Cardiac muscle cell (in vitro differentiated cells and primary cell): ENCODE measurements around the gene FOXL2. TPM values are rescaled to one million over a fixed set of nuclear protein-coding genes. Genes with fewer than 3 reads are reported as not detected.

ENCODE experiments used
- DNase-seq, 2 donors: peaks; one replicate each; pipeline versions ENCODE4 v3.0.0 to v3.0.0-alpha.2; 2010 to 2017; ENCODE audit warnings: low read depth in 1 of 2, low spot score in 1 of 2
- H3K27ac ChIP-seq: fragments of 200-600 bp; sonication (generic); 2 replicates; pipeline ENCODE4 v1.5.1; 2016
- H3K27me3 ChIP-seq: fragments of 200-600 bp; sonication (generic); 2 replicates; pipeline ENCODE4 v1.6.0; 2016; ENCODE audit warnings: control low read depth
- H3K36me3 ChIP-seq: fragments of 200-600 bp; sonication (generic); 2 replicates; pipeline ENCODE4 v1.5.1; 2016; ENCODE audit warnings: control low read depth
- H3K4me1 ChIP-seq: fragments of 200-600 bp; sonication (generic); 2 replicates; pipeline ENCODE4 v1.8.1; 2017; ENCODE audit warnings: low read depth, mild to moderate bottlenecking, mixed run types
- H3K4me3 ChIP-seq: fragments of 200-600 bp; sonication (generic); 2 replicates; pipeline ENCODE4 v1.5.1; 2016; ENCODE audit warnings: mild to moderate bottlenecking
- H3K9me3 ChIP-seq: fragments of 200-600 bp; sonication (generic); 2 replicates; pipeline ENCODE4 v1.5.1; 2017; ENCODE audit warnings: low read depth, mild to moderate bottlenecking, control low read depth
- polyA plus RNA-seq: library from polyadenylated mRNA; unstranded; fragments of >200 nt; fragmentation: Nextera tagmentation; extraction: Ambion mirVana; gene quantifications from 2 replicates; pipeline ENCODE4 v1.2.1, GENCODE V29; 2016
- total RNA-seq: library from RNA; depleted of rRNA; stranded (reverse); fragments of >200 nt; gene quantifications from 2 replicates; pipeline ENCODE4 v1.2.3, GENCODE V29; 2016
- TF ChIP-seq, protein P1 (sequence below): IDR thresholded peaks from 2 replicates; pipeline ENCODE4 v1.5.1; 2012; ENCODE audit warnings: low read depth, mild to moderate bottlenecking, low read length

FOXL2 gene
- total and polyA plus RNA-seq, 2 experiments from 2014 or later: not detected

DNA sequence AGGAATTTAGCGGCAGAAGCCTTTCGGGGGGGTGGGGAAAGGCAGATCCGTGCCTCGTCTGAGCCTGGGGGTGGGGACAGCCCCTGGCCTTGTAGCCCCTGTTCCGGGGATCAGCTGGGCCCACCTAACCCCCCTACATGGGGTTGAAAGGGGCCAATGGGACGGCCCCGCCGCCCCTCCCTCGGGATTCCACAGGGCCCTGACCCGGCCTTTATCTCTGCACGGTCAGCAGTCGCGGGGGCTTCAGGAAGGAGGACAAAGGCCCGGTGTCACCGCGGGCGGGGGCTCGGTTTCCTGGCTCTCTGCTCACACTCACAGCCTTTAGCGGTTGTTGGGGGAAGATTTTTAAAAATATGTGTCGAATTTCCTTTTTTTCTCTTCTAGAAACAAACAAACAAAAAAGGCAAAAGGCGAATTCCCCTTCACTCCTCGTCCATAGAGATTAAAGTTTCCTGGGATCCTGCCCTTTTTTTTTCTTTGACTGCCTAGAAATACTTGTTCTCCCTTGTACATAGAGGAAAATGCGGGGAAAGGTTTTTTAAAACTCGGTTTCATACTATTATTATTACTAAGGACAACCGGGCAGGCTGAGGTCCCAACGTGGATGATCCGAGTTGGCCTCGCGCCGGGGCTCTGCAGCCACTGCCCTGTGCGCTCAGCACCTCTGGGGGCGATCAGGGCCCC, 7.9 kb downstream of the FOXL2 start:
- Histone ChIP-seq H3K4me1 (peaks cover 11% of the 10 kb centered on the region), H3K9me3 (no peaks in the 10 kb centered on the region), H3K27ac (no peak overlapping the region), H3K36me3 (no peaks in the 10 kb centered on the region), H3K4me3 (peak overlapping the region; percentile 7), H3K27me3 (peaks cover 100% of the 10 kb centered on the region)
- TF ChIP-seq, protein P1, sequence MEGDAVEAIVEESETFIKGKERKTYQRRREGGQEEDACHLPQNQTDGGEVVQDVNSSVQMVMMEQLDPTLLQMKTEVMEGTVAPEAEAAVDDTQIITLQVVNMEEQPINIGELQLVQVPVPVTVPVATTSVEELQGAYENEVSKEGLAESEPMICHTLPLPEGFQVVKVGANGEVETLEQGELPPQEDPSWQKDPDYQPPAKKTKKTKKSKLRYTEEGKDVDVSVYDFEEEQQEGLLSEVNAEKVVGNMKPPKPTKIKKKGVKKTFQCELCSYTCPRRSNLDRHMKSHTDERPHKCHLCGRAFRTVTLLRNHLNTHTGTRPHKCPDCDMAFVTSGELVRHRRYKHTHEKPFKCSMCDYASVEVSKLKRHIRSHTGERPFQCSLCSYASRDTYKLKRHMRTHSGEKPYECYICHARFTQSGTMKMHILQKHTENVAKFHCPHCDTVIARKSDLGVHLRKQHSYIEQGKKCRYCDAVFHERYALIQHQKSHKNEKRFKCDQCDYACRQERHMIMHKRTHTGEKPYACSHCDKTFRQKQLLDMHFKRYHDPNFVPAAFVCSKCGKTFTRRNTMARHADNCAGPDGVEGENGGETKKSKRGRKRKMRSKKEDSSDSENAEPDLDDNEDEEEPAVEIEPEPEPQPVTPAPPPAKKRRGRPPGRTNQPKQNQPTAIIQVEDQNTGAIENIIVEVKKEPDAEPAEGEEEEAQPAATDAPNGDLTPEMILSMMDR: no peak
- no peak for DNase-seq

GRCh38 chr3:138938056-138938876, 8.7 kb downstream of the FOXL2 start:
- no peak overlapping the region for H3K4me3 ChIP-seq
- no peak overlapping the region for H3K27ac ChIP-seq
- TF ChIP-seq, protein P1: no peak
- H3K9me3 ChIP-seq: no peaks in the 10 kb centered on the region
- peaks cover 100% of the 10 kb centered on the region for H3K27me3 ChIP-seq
- H3K4me1 ChIP-seq: peaks cover 11% of the 10 kb centered on the region
- no peaks in the 10 kb centered on the region for H3K36me3 ChIP-seq
- no peak for DNase-seq

DNA sequence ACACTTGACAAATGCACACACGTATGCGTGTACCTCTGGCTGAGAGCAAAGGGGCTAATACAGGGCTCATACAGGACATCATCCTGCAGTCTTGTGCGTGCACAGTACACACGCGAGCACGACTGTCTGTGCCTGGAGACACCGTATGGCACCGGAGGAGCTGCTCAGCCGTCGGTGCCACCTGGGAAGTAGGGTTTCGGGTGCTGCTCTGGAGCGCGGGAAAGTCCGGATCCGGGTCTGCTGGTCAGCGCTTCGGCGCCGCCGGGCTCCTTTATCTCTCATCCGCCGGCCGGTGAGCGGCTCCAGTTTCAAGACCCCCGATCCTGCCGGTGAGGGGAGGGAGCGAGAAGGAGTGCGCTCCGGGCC, 9.3 kb downstream of the FOXL2 start:
- H3K36me3 ChIP-seq: no peaks in the 10 kb centered on the region
- no peaks in the 10 kb centered on the region for H3K9me3 ChIP-seq
- no peak overlapping the region for H3K27ac ChIP-seq
- no peak overlapping the region for H3K4me3 ChIP-seq
- H3K27me3 ChIP-seq: peaks cover 100% of the 10 kb centered on the region
- H3K4me1 ChIP-seq: peaks cover 11% of the 10 kb centered on the region
- DNase-seq: no peak
- TF ChIP-seq, protein P1: no peak

- no peak overlapping the region for H3K27ac ChIP-seq
- H3K27me3 ChIP-seq: peaks cover 95% of the 10 kb centered on the region
- H3K9me3 ChIP-seq: no peaks in the 10 kb centered on the region
- TF ChIP-seq, protein P1: no peak
- peaks cover 11% of the 10 kb centered on the region for H3K4me1 ChIP-seq
- no peak overlapping the region for H3K4me3 ChIP-seq
- DNase-seq: no peak
- no peaks in the 10 kb centered on the region for H3K36me3 ChIP-seq
Measured at GRCh38 chr3:138936741-138937689, 9.9 kb downstream of the FOXL2 start.
